Stimulated activated CD8-positive, alpha-beta memory T cell treated with anti-CD3 and anti-CD28 coated beads, Interleukin-7, amount 100 ng/mL, for 4 hours (primary cell): ENCODE data around the gene TDP1.

Experiments used
- DNase-seq, 2 donors: peaks; one replicate each; pipeline ENCODE4 v3.0.0-alpha.2; 2020; ENCODE audit warnings: low read depth in 2 of 2

The TDP1 gene

DNA sequence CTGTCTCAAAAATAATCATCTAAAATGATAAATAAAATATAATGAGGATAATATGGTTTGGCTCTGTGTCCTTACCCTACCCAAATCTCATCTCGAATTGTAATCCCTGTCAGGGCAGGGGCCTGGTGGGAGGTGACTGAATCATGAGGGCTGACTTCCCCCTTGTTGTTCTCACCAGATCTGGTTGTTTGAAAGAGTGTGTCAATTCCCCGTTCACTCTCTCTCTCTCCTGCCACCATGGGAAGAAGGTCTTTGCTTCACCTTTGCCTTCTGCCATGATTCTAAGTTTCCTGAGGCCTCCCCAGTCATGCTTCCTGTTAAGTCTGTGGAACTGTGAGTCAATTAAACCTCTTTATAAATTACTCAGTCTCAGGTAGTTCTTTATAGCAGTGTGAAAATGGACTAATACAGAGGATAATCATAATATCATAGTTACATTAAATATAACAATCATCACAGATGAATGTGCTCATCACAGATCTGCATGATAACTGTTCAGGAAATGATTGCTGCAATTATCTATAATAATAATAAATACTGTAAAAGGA, 13.8 kb upstream of the TDP1 start:
- DNase-seq = no peak

DNA sequence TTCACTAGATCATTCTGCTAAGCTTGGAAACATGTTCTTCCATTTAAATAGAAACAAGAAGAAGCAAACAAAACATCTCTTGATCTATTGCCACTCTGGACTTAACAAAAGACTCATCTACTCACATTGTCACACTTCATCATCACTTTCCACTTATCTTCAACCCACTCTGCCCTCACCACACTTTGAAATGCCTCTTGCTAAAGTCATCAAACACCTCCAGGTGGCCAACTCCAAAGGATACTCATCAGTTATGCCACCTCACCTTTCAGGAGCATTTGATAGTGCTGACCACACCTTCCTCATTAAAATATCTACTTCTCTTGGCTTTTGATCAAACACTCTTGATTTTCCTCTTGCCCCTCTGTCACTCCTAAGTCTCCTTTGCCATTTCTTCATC, 8.4 kb upstream of the TDP1 start:
- DNase-seq = no peak

DNA sequence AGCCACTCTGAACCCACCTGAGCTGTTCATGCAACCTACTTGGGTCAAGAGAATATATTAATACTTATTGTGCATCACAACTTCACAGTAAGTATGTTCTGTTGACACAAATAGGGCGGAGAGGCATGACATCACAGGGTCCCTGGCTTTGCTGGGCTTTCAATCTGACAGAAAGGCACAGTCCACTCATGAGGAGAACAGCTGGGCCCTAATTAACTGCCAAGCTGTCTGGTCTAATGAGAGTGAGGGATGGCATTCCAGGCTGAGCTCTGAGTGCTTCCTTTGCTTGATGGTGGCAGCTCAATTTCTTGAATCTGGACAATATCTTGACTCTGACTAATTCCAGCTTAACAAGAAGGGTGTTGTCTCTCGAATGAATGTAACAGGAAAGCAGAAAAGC, 3.2 kb upstream of the TDP1 start:
- DNase-seq = no peak

DNA sequence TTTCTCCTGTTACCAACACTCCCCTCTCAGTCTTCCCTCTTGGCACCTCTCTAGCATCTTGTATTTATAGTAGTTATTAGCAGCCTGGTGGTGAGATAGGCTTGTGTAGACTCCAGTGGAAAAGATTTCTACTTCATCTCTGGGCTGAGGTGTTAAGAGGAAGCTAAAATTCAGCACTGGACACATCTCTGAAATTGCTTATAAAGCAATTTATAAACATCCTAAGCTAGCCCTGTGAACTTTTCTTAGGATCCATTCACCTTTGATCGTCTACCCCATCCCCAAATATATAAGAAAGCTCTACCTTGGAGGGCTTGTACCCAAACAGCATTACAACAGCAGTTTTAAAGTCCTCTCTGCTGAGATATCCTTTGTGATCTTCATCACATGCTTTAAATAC, 2.1 kb upstream of the TDP1 start:
- DNase-seq = no peak

DNA sequence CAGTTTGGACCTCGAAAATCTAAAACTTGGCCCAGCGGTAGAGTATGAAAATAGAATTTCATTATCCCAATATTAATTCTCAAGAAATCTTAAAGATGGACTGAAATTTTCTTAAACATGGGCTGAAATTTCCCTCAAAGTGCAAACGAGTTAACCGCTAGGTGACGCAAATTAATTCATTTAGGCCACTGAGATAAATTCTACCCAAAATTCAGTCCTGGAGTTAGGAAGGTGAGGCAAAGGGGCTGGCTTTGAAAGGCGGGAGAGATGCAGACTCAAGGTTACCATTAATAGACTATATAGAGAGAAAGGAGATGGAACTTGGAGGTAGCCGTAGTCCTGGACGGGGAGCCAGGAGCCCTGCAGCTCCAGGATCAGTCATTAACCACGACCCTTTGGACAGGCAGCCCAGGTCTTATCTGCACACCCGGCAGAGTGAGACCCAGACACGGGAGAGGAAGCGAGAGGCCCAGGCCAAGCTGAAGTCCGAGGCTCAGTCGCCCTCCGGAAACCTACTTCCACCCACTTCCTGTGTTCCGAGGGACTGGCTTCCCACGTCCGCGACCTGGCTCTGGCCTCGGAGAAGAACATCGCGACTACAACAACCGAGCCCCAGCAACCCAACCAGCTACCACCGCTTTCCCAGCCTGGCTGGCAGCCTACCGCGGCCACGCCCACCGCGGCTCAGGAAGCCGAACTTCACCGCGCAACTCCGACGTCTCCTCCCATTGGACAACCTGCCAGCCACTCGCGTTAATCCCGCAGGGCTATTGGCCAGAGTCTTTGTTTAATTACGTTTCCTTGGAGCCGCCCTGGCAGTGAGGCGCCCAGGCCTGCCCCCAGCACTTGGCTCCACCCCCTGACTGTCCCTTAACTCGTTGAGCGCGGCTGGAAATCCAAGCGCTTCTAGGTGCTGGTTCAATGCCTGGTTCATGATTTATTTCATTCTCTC, 1.4 kb upstream of the TDP1 start, which contains the start of gene EFCAB11:
TSS of gene EFCAB11 (minus strand) at position 661 of the 952 bp plus-strand sequence. CDS start at position 591, 70 bp downstream.
- peak; percentile 92 to 93 for DNase-seq

DNA sequence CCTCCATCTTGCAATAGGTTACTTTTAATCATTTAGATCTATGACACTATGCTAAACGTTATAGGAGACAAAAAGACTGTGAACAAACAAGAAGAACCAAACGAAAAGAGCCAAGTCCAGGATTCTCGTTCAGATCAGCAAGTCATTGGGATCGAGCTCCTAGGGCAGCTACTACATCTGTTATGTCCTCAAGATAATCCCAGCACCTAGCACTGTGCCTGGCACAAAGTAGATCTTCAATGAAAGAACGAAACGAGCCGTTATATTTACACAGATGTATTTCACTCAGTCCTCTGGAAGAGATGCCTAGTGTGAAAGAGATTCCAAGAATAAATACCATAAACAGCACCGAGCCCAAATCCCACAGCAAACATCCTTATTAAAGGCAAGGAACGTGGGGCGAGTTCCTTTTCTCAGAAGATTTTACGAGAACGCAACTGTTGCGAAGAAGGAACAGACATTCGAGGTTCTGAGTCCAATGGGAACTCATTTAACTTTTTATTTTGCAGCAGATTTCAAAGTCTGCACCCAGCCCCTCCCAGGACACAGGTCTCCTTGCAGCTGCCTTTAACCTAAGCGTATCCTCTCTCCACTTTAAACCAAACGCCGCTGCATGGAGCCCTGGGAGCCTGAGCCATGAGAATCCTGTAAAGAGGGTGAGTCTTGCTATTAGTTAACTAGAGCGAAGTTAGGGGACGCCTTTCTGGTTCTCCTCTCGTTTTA, 544 bp upstream of the TDP1 start:
- DNase-seq = no peak

DNA sequence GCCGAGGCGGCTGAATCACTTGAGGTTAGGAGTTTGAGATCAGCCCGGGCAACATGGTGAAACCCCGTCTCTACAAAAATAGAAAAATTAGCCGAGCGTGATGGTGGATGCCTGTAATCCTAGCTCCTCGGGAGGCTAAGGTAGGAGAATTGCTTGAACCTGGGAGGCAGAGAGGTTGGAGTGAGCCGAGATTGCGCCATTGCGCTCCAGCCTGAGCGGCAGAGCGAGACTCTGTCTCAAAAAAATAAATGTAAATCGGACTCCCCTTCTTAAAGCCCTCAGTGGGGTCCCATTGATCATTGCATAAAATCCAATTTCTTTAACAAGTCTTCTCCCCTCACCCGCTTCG, 908 bp downstream of the TDP1 start:
- DNase-seq = no peak

DNA sequence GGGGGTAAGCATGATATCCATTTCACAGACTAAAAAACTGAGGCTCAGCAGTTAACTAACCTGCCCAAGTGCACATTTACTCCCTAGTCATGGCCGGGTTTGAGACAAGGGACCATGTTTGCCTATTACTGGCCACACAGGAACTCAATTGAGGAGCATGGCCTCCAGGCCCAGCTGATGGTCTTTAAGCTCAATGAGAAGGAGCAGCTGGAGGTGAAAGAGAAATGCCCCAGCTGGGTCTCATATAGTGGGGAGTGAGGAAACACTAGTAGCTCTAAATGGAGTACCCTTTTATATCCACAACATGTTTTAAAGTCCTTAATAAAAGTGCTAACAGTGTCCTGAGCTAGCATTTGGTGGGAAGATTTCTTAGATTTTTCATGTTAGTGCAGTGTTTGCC, 1.6 kb downstream of the TDP1 start:
- DNase-seq = no peak

DNA sequence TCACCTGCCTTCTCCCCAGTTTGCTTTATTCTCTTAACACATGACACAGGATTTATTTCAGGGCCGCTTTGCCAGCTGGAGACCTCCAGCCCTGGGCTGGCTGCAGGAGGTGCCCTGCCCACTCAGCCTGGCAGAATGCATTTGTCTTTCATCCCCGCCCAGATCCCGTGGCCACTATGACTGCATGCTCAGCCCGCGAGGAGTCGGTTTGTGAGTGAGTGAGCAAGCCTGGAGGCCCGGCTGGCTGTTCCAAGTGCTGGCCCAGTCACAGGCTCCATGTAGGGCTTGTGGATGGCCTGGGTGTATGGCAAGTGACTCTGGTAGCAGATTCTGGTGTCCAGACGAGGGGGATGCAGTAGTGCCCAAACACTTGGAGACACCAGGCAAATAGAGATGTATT, 2.1 kb downstream of the TDP1 start:
- no peak for DNase-seq

DNA sequence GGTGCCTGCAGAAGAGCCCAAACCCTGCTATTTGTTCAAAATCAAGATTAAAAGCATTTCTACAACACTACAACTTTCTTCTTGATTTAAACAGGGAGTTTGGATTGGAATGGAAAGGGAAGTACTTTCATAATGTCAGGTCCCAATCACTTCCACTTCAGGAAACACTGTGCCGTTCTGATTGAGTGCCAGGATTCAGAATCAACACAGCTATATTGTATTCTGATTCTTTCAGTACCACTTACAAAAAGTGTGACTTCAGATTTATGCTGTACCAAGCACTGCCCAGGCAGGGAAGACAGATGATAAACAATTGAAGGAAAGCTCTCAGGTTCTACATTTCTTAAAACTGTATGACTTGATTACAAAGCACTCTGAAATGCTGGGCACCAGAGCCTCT, 3.2 kb downstream of the TDP1 start:
- no peak for DNase-seq

DNA sequence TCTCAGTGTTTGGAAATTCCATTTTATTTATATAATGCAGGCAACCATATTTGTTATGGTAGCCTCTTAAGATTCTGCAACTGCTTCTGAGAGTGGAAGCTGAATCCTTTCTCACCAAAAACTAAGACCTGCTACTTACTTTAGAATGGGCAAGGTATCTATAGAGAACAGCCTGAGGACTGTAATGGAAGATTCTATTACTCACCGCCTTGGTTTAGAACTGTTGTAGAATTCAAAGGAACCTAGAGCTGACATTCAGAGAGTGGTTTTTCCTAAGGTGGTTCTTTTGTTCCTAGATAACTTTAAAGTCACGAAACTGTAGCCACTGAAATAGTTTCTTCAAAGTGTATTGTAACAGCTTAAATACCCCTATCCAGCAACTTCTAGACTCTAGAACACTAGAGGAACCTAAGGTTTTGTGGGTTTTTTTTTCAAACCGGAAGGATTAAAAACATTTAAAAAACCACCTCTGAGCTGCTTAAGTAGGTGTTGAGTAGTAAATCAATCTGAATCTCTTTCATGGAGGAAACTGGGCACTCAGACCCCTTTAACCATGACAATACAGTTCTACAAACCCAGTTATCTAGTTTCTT, 4.2 kb downstream of the TDP1 start:
- no peak for DNase-seq

DNA sequence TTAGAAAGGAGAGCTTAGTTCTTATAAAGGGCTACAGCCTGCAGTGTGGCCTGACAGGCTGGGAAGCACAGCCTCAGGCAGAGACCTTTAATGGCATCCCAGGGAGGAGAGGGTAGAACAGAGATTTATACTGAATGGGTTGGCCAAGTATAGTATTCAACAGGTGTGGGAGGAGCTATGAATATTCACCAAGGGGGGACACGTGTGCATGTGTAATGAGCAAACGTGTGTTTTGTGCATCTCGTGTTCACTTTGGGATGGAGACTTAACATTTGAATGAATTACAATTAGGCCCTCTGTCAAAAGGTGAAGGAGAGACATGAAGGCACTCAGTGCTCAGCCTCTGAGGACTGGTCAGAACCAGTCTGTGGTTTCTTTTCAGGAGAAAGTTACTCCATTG, 5.2 kb downstream of the TDP1 start:
- no peak for DNase-seq

DNA sequence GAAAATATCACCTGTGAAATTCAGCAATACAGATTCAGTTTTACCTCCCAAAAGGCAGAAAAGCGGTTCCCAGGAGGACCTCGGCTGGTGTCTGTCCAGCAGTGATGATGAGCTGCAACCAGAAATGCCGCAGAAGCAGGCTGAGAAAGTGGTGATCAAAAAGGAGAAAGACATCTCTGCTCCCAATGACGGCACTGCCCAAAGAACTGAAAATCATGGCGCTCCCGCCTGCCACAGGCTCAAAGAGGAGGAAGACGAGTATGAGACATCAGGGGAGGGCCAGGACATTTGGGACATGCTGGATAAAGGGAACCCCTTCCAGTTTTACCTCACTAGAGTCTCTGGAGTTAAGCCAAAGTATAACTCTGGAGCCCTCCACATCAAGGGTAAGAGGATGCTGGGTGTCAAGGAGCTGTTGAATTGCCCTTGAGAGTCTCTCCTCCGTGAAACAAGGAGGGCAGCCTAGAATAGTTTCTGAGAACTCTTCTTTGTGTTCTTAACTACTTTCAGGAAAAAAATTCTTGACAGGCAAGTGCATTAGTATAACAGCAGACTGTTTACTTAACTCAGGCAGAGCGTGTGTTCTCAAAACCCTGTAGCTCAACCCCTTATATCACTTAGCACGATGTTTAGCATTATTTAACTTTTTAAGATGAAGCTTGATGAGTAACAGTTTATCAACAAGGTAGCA, 7.7 kb downstream of the TDP1 start:
- DNase-seq = no peak

DNA sequence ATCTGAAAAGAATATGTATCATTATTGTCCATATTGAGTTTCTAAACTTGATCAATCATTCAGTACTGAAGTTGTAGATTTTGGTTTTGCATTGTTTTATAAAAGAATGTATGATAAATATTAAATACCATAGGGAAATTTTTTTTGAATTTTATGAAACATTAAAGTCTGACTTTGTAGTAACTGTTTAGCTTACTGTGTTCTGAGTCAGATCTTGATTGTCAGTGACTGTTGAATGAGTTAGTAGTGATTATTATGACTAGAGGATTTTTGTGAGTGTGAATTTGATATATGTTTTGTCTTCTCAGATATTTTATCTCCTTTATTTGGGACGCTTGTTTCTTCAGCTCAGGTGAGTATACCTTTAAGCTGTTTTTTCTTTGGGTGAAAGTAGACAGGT, 10.1 kb downstream of the TDP1 start:
- DNase-seq = no peak

DNA sequence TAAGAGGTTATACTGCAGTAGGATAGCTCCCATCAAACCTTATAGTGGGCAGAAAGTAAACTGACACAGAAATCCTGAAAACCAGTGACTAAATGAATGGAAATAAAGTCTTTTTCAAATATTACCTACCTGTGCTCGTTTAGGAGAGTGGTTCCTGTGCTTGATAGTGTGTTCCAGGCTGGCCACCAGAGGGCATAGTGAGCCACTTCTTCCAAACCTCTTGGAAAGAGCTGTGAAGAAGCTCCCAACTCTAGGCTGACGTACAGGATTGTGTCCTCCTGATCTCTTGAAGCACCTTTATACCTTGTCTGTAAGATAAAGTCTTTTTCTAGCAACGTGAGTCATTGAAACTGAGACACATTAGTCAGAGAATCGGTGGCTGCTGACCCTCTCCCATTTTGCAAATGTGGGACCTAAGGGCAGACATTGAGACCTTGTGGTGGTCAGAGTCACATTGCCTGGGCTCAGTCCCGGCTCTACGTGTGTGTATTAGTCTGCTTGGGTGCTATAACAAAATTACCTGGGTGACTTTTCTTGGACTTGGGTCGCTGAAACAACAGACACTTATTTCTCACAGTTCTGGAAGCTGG, 17.6 kb downstream of the TDP1 start:
- peak in 1 of 2 donors; percentile 17 for DNase-seq

DNA sequence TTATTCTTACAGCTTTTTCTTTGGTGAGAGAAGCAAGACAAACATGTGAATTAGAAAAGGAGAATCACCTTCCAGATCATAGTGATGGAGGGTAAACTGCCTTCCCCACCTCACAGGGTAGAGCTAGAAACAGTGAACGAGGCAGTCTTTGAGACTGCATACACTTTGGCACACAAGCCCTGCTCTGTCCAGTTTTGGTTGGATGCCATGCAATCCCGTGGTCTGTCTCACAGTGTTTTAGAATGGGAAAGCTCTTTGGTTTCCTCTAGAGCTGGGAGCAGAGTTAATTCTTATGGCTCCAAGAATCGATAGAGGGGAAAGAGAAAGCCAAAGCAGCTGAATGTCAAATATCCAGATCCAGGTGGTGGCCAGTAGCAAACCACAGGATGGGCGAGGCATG, 21.9 kb downstream of the TDP1 start:
- DNase-seq = no peak

DNA sequence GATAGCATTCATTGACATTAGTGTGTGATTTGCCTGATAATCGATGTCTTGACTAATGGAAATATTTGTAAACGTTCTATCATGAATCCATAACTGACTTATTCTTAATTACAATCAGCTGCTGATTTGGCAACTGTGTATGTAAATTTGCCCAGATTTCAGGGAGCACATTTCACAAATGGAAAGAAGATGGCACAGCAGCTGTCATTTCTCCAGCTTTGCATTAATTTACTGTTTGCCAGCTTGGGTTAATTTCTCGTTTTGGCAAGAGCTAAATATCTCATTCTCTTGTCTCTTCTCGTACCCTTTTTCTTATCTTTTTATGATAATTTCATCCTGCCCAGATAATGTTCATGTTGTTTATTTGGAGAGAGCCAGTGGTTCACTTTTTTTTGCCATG, 22.9 kb downstream of the TDP1 start:
- no peak for DNase-seq

DNA sequence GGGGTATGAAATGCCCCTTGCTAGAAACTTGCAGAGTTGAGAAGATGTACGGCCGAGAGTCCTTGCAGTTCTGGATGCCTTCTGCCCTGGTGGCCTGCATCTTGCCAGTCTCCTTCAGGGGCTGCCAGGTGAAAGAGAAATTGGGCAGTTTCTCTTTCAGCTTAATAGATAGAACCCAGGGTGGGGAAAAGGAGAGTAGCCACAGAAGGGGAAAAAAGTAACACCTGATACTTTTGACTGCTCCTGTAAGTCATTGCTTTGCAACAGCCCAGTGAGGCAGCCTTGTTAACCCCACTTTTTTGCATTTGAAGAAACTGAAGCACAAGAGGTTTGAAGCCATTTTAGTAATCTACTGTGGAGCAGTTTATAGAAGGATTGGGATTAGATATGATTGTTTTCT, 27.6 kb downstream of the TDP1 start:
- no peak for DNase-seq

DNA sequence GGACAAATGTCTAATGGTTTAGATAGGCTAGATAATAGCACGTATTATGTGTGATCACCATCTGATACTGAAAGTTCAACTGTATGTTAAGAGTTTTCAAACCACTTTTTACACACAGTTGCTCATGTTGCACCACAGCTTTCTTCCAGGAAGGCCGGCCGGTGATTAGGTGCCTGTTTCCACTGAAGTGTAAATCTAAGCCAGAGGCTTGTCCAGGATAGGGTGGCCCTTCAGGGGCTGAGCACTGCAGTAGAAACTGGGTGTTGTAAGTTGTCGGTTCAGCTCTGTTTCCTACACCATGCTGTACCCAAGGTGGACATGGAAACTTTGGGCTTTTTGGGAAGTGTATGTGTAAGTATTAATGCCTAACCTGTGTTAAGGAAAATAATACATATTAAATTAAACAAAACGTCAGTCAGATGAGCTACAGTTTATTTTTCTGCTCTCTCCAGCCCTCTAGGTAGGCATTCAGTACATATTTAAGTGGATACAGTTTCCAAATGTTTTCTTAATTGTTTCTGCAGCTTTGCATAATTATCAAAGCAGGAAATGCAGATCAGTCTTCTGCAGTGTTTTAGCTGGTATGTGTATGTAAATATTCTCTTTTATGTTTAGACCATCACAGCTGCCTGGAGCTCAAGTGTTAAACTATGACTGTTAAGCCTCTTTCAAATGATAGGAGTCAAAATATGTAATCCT, 30.9 kb downstream of the TDP1 start:
- no peak for DNase-seq

DNA sequence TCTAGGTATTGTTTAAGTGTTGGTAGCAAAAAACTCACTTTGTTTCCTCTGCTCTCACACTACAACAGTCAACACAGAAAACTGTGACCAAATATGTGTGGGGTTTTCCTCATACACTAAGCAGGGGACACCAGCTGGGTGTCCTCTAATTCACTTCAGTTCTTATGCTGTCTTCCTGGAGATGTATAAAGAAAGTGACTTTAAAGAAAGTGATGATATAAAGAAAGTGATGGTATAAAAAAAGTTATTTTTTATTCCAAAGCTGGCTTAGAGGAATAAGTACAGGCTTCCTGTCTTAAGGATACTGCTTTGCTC, 31.4 kb downstream of the TDP1 start:
- DNase-seq = no peak

DNA sequence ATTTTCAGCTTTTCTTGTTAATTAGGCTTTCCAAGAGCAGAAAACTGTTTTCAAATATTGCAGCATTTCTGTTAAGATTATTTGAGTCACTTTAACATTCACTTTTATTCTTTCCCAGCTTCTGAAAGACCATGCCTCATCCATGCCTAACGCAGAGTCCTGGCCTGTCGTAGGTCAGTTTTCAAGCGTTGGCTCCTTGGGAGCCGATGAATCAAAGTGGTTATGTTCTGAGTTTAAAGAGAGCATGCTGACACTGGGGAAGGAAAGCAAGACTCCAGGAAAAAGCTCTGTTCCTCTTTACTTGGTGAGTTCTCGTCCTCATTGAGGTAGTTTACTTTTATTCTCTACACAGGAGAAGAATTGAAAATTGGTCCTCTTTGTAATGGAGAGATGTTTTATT, 33.1 kb downstream of the TDP1 start:
- DNase-seq = no peak
